Measurements from ENCODE around the gene ZNF135.

ZNF135 gene

GRCh38 chr19:58117841-58118575 lies 58.9 kb downstream of the ZNF135 start:
- DNase-seq: no peak
- Histone ChIP-seq H3K9me3 (ENCODE audit: control insufficient read depth, low read length) (peaks cover 47% of the 10 kb centered on the region), H3K27ac (ENCODE audit: insufficient read depth, low read length, poor library complexity, severe bottlenecking) (no peak overlapping the region), H3K27me3 (replicated peaks; ENCODE audit: control insufficient read depth, insufficient read depth, low read length, poor library complexity, severe bottlenecking) (no peaks in the 10 kb centered on the region), H3K4me1 (ENCODE audit: control insufficient read depth, insufficient read depth, low read length, poor library complexity, severe bottlenecking) (no peaks in the 10 kb centered on the region), H3K36me3 (ENCODE audit: control insufficient read depth, insufficient read depth, low read length) (no peaks in the 10 kb centered on the region), H3K4me3 (ENCODE audit: insufficient read depth, low read depth, low read length, poor library complexity, severe bottlenecking) (no peak overlapping the region)

DNA sequence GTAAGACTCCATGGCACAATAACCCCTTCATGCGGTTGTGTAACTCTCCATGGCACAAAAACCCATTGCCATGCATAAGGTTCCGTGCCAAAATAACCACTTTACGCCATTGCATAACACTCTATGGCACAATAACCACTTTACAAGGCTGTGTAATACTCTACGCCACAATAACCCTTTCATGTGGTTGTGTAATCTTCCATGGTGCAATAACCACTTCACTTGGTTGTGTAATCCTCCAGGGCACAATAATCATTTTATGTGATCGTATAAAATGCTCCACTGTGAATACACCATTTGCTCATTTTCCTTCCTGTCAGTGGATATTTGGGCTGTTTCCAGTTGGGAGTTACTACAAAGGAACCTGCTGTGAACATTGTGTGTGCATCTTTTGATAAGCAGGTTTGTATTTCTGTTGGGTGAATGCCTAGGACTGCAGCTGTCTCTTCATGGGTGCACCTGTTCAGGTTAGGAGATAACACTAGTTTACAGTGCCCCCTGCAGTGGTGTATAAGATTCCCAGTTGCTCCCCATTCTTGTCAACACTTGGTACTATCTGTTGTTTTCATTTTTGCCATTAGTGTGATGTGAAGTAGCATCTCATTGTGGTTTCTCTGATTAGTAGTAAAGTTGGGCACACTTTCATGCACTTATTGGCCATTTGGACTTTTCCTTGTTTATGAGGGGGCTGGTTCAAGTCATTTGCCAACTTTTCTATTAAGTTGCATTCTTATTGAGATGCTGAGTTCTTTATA lies 60.1 kb downstream of the ZNF135 start:
- H3K4me1 ChIP-seq (ENCODE audit: control insufficient read depth, insufficient read depth, low read length, poor library complexity, severe bottlenecking): no peaks in the 10 kb centered on the region
- H3K36me3 ChIP-seq (ENCODE audit: control insufficient read depth, insufficient read depth, low read length): no peaks in the 10 kb centered on the region
- H3K27me3 ChIP-seq (replicated peaks; ENCODE audit: control insufficient read depth, insufficient read depth, low read length, poor library complexity, severe bottlenecking): no peaks in the 10 kb centered on the region
- H3K27ac ChIP-seq (ENCODE audit: insufficient read depth, low read length, poor library complexity, severe bottlenecking): no peak overlapping the region
- no peak for DNase-seq
- no peak overlapping the region for H3K4me3 ChIP-seq (ENCODE audit: insufficient read depth, low read depth, low read length, poor library complexity, severe bottlenecking)
- H3K9me3 ChIP-seq (ENCODE audit: control insufficient read depth, low read length): peaks cover 58% of the 10 kb centered on the region

Data from effector memory CD4-positive, alpha-beta T cell (primary cell).